HL-60 (cell line): ENCODE results near the gene MORC4.

Experiments used
- DNase-seq, 2 experiments: peaks; one replicate each; pipeline ENCODE4 v3.0.0-alpha.2; 2010 to 2020; ENCODE audit warnings: low read depth in 1 of 2, low spot score in 1 of 2
- H3K27ac ChIP-seq: fragments of 250-450 bp; sonication (Bioruptor Pico); replicated peaks from 2 replicates; pipeline ENCODE4 v1.5.1; 2020; ENCODE audit warnings: mild to moderate bottlenecking, moderate library complexity
- H3K27me3 ChIP-seq: fragments of 250-450 bp; sonication (Bioruptor Pico); 2 replicates; pipeline ENCODE4 v1.5.1; 2021; ENCODE audit warnings: mild to moderate bottlenecking, moderate library complexity; ENCODE audit not compliant: insufficient read depth, poor library complexity, severe bottlenecking
- H3K4me3 ChIP-seq: replicated peaks from 2 replicates; pipeline ENCODE4 v1.5.1; 2011; ENCODE audit warnings: mild to moderate bottlenecking, control low read depth, low read length; ENCODE audit not compliant: insufficient read depth
- GABPA ChIP-seq: IDR thresholded peaks from 2 replicates; pipeline ENCODE4 v1.6.1; 2012; ENCODE audit warnings: low read depth
- POLR2AphosphoS5 ChIP-seq: IDR thresholded peaks from 2 replicates; pipeline ENCODE4 v1.6.1; 2012; ENCODE audit warnings: low read depth
- SPI1 ChIP-seq: IDR thresholded peaks from 2 replicates; pipeline ENCODE4 v1.6.1; 2012; ENCODE audit warnings: low read depth, mild to moderate bottlenecking, borderline replicate concordance
- TF ChIP-seq, protein P1 (sequence below): IDR thresholded peaks from one replicate; pipeline ENCODE4 v1.5.1; 2011; ENCODE audit warnings: low read length, control low read depth, inconsistent platforms; ENCODE audit not compliant: insufficient read depth
- TF ChIP-seq, protein P2 (sequence below): IDR thresholded peaks from 2 replicates; pipeline ENCODE4 v1.6.1; 2012; ENCODE audit warnings: low read depth; ENCODE audit not compliant: insufficient replicate concordance

The MORC4 gene

DNA sequence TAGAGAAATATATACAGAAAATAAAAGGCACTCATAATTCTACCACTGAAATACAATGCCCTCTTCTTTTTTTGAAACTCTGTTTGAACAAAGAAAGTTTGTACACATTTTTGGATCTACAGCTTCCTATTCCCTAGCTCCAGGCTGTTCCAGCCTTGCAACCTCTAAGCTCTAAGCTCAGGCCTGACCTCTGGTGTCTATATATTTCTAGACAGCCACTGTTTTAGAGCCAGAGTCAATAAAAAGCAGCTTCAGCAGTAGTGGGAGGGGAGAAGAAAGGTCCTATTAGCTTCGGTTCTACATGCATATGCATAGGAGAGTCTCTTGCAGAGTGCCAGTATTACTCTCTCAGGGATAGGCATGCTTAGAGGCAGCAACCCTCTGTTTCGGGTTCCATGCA lies 40.1 kb downstream of the MORC4 start:
- DNase-seq = no peak

DNA sequence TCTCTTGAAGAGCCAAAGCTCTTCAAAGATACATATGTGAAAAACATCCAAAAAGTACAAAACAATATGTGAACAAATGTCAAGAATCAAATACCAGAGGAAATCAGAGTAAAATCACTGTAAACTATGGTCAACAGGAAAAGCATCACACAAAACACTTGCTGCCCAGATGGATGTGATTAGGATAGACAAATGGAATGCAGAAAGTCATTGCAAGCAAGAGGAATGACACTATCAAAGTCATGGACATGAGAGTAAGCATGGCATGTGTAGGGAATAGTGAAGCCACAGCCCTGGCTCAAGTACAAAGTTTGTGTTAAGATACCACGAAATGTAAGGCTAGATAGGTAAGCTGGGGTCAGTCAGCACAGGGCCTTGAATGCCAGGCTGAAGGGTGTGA lies 42.2 kb downstream of the MORC4 start:
- Histone ChIP-seq H3K4me3 (no peak overlapping the region), H3K27ac (no peak overlapping the region), H3K27me3 (peaks cover 2% of the 10 kb centered on the region)
- TF ChIP-seq SPI1 (no peak), GABPA (no peak), POLR2AphosphoS5 (no peak)
- TF ChIP-seq, protein P1, sequence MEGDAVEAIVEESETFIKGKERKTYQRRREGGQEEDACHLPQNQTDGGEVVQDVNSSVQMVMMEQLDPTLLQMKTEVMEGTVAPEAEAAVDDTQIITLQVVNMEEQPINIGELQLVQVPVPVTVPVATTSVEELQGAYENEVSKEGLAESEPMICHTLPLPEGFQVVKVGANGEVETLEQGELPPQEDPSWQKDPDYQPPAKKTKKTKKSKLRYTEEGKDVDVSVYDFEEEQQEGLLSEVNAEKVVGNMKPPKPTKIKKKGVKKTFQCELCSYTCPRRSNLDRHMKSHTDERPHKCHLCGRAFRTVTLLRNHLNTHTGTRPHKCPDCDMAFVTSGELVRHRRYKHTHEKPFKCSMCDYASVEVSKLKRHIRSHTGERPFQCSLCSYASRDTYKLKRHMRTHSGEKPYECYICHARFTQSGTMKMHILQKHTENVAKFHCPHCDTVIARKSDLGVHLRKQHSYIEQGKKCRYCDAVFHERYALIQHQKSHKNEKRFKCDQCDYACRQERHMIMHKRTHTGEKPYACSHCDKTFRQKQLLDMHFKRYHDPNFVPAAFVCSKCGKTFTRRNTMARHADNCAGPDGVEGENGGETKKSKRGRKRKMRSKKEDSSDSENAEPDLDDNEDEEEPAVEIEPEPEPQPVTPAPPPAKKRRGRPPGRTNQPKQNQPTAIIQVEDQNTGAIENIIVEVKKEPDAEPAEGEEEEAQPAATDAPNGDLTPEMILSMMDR = no peak
- TF ChIP-seq, protein P2, sequence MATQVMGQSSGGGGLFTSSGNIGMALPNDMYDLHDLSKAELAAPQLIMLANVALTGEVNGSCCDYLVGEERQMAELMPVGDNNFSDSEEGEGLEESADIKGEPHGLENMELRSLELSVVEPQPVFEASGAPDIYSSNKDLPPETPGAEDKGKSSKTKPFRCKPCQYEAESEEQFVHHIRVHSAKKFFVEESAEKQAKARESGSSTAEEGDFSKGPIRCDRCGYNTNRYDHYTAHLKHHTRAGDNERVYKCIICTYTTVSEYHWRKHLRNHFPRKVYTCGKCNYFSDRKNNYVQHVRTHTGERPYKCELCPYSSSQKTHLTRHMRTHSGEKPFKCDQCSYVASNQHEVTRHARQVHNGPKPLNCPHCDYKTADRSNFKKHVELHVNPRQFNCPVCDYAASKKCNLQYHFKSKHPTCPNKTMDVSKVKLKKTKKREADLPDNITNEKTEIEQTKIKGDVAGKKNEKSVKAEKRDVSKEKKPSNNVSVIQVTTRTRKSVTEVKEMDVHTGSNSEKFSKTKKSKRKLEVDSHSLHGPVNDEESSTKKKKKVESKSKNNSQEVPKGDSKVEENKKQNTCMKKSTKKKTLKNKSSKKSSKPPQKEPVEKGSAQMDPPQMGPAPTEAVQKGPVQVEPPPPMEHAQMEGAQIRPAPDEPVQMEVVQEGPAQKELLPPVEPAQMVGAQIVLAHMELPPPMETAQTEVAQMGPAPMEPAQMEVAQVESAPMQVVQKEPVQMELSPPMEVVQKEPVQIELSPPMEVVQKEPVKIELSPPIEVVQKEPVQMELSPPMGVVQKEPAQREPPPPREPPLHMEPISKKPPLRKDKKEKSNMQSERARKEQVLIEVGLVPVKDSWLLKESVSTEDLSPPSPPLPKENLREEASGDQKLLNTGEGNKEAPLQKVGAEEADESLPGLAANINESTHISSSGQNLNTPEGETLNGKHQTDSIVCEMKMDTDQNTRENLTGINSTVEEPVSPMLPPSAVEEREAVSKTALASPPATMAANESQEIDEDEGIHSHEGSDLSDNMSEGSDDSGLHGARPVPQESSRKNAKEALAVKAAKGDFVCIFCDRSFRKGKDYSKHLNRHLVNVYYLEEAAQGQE = no peak
- DNase-seq = no peak

More for the DNA sequence above, 40.1 kb downstream of the MORC4 start:
- no peak overlapping the region for H3K4me3 ChIP-seq
- no peak overlapping the region for H3K27ac ChIP-seq
- H3K27me3 ChIP-seq = peaks cover 5% of the 10 kb centered on the region
- no peak for TF ChIP-seq POLR2AphosphoS5
- TF ChIP-seq, protein P1 = no peak
- TF ChIP-seq SPI1 = no peak
- TF ChIP-seq, protein P2 = no peak
- TF ChIP-seq GABPA = no peak

DNA sequence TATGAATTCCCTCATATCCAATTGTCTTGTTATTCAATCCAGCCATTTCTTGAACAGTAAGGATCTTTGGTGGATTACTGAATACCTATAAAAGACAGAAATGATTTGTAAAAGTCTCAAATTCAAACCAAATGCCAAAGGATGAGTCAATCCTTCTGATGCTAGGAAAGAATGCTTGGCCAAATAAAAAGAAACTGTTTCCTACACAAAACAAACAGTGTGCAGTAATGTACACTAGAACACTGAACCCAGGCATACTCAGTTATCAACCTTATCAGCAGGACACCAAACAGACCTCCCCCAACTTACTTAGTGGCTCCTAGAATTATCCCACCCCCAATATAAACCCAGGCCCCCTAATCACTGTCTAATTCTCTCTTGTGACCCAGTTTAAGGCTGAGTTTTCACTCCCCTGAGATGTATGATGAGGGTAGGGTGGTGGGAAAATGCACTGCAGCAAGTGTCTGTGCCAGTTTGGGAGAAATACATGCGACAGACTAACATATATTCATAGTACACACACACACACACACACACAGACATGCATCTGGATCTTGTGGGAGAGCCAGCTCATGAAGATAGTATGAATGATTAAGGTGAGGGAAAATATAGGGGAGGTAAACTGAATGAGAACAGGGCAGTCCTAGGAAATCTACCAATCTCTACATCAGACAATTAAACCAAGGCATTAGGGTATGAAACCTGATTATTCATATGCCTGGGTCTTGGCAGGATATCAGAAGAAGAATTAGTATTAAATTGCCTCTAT lies 44.8 kb downstream of the MORC4 start:
- no peak for DNase-seq
- no peaks in the 10 kb centered on the region for H3K27me3 ChIP-seq
- no peak overlapping the region for H3K27ac ChIP-seq
- no peak for TF ChIP-seq GABPA
- no peak for TF ChIP-seq POLR2AphosphoS5
- TF ChIP-seq, protein P2 = no peak
- no peak for TF ChIP-seq SPI1
- TF ChIP-seq, protein P1 = no peak
- H3K4me3 ChIP-seq = no peak overlapping the region
